Activated naive CD8-positive, alpha-beta T cell treated with anti-CD3 and anti-CD28 coated beads, Interleukin-2, amount 50 U/mL, for 16 hours (primary cell): Measurements from ENCODE around the gene BTBD10.

Experiments
- DNase-seq: peaks from one replicate; pipeline ENCODE4 v3.0.0-alpha.2; 2020; ENCODE audit warnings: low read depth, low spot score

The BTBD10 gene

GRCh38 chr11:13375798-13376197 lies 87.2 kb downstream of the BTBD10 start:
- DNase-seq, result no peak

GRCh38 chr11:13373216-13373615 lies 89.8 kb downstream of the BTBD10 start:
- no peak for DNase-seq

GRCh38 chr11:13368041-13368446 lies 95.0 kb downstream of the BTBD10 start:
- no peak for DNase-seq

GRCh38 chr11:13367115-13367514 lies 95.9 kb downstream of the BTBD10 start:
- DNase-seq, result no peak

- no peak for DNase-seq
Observed at GRCh38 chr11:13366266-13367026, 96.6 kb downstream of the BTBD10 start.

GRCh38 chr11:13364388-13364787 lies 98.6 kb downstream of the BTBD10 start:
- no peak for DNase-seq

GRCh38 chr11:13362596-13363109 lies 100.4 kb downstream of the BTBD10 start:
- no peak for DNase-seq

GRCh38 chr11:13358596-13359270 lies 104.3 kb downstream of the BTBD10 start:
- no peak for DNase-seq

- DNase-seq, result no peak
Observed at GRCh38 chr11:13357232-13357631, 105.8 kb downstream of the BTBD10 start.

GRCh38 chr11:13355191-13355590 lies 107.8 kb downstream of the BTBD10 start:
- DNase-seq, result no peak

- no peak for DNase-seq
Observed at GRCh38 chr11:13354335-13354734, 108.7 kb downstream of the BTBD10 start.

GRCh38 chr11:13352711-13353110 lies 110.3 kb downstream of the BTBD10 start:
- no peak for DNase-seq

- DNase-seq, result no peak
Observed at GRCh38 chr11:13349581-13349980, 113.4 kb downstream of the BTBD10 start.

- DNase-seq, result no peak
Observed at GRCh38 chr11:13349046-13349445, 114.0 kb downstream of the BTBD10 start.

GRCh38 chr11:13348305-13348704 lies 114.7 kb downstream of the BTBD10 start:
- no peak for DNase-seq

- no peak for DNase-seq
Observed at GRCh38 chr11:13347901-13348300, 115.1 kb downstream of the BTBD10 start.

- no peak for DNase-seq
Observed at GRCh38 chr11:13346470-13346869, 116.6 kb downstream of the BTBD10 start.

GRCh38 chr11:13344818-13345217 lies 118.2 kb downstream of the BTBD10 start:
- DNase-seq, result no peak

- peak; percentile 53 for DNase-seq
Observed at GRCh38 chr11:13343931-13344717, 118.9 kb downstream of the BTBD10 start.

GRCh38 chr11:13343067-13343466 lies 120.0 kb downstream of the BTBD10 start:
- no peak for DNase-seq

GRCh38 chr11:13341026-13341425 lies 122.0 kb downstream of the BTBD10 start:
- DNase-seq, result no peak
